ENCODE data around the gene HPCAL1.

HPCAL1 gene

GRCh38 chr2:10350761-10351160 is 48.1 kb downstream of the HPCAL1 start:
- Mint-ChIP-seq H3K4me3 (no peak overlapping the region), H3K36me3 (ENCODE audit: insufficient read depth) (peaks cover 2% of the 10 kb centered on the region), H3K4me1 (ENCODE audit: low read depth in 2 of 2) (peaks cover 29 to 47% of the 10 kb centered on the region in 2 donors), H3K9me3 (no peaks in the 10 kb centered on the region), H3K27me3 (no peaks in the 10 kb centered on the region), H3K27ac (no peak overlapping the region)
- no peak for DNase-seq
- no peak for ATAC-seq (replicated peaks)

DNA sequence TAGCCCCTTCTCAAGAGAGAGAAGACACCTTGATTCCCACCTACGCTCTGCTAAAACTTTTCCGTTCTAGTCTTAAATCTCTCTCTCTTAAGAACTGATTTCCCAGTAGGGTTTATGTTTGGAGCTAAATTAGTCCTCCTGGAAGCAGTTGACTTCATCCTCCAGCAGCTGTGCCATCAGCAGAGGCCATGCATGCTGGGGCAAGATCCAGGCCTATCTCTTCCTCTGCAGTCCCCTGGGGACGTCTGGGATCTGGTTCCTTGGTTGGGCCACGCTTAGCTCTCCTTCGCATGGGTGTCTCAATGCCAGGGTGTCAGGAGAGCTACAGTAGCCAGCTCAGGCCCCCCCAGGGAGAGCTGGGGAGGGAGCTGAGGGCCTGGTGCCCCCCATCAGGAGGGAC is 49.7 kb downstream of the HPCAL1 start:
- Mint-ChIP-seq H3K4me1 (ENCODE audit: low read depth in 2 of 2) (peaks cover 37 to 57% of the 10 kb centered on the region in 2 donors), H3K36me3 (ENCODE audit: insufficient read depth) (peaks cover 8% of the 10 kb centered on the region), H3K27me3 (no peaks in the 10 kb centered on the region), H3K9me3 (no peaks in the 10 kb centered on the region), H3K4me3 (no peak overlapping the region), H3K27ac (no peak overlapping the region)
- DNase-seq, result no peak
- ATAC-seq (replicated peaks), result no peak

DNA sequence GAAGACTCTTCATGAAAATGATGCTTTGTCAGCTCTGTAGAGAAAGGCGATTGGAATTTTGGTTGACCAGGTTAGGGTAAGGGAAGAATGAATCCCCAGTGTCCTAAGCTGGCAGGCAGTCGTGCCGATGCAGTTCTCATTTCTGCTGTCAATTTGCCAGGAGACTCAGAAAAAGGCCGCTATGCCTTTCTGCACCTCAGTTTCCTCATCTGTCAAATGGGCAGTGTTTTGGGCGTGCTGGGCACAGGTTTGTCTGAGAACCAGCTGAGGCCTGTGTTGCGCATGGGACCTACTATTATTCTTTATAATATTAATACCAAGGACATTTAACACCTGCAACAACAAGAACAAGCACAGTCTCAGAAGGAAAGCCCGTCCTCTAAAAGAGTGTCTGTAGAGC is 50.3 kb downstream of the HPCAL1 start:
- ATAC-seq (replicated peaks), result no peak
- peaks cover 40 to 61% of the 10 kb centered on the region in 2 donors for H3K4me1 Mint-ChIP-seq (ENCODE audit: low read depth in 2 of 2)
- H3K27me3 Mint-ChIP-seq, result no peaks in the 10 kb centered on the region
- H3K9me3 Mint-ChIP-seq, result no peaks in the 10 kb centered on the region
- no peak overlapping the region for H3K4me3 Mint-ChIP-seq
- peak overlapping the region; percentile 0 to 31 for H3K27ac Mint-ChIP-seq
- no peak for DNase-seq
- peaks cover 7% of the 10 kb centered on the region for H3K36me3 Mint-ChIP-seq (ENCODE audit: insufficient read depth)

DNA sequence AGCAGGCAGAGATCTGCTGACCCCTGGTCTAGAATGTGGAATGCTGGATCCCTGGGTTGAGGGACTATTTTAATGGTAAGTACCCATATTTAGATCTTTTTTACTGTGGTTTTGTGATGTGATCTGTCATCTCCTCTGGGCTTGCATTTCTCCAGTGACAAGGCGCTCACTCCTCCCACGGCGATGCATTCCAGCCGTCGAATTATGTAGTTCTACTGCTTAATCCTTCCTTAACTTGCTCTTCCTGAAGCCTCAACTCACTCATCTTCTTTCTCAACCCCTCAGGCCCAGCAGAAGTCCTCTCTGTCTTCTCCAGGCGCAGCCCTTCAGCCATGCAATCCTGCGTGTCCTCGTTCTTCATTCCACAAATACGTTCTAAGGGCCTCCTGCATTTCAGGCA is 51.2 kb downstream of the HPCAL1 start:
- no peaks in the 10 kb centered on the region for H3K27me3 Mint-ChIP-seq
- ATAC-seq (replicated peaks) (no peak), DNase-seq (no peak)
- H3K4me3 Mint-ChIP-seq, result no peak overlapping the region
- H3K4me1 Mint-ChIP-seq (ENCODE audit: low read depth in 2 of 2), result peaks cover 43 to 60% of the 10 kb centered on the region in 2 donors
- H3K27ac Mint-ChIP-seq, result peak overlapping the region in 1 of 2 donors; percentile 0
- peaks cover 7% of the 10 kb centered on the region for H3K36me3 Mint-ChIP-seq (ENCODE audit: insufficient read depth)
- no peaks in the 10 kb centered on the region for H3K9me3 Mint-ChIP-seq

- peaks cover 7% of the 10 kb centered on the region for H3K36me3 Mint-ChIP-seq (ENCODE audit: insufficient read depth)
- no peaks in the 10 kb centered on the region for H3K27me3 Mint-ChIP-seq
- no peaks in the 10 kb centered on the region for H3K9me3 Mint-ChIP-seq
- no peak for DNase-seq
- peaks cover 43 to 56% of the 10 kb centered on the region in 2 donors for H3K4me1 Mint-ChIP-seq (ENCODE audit: low read depth in 2 of 2)
- H3K4me3 Mint-ChIP-seq, result no peak overlapping the region
- no peak overlapping the region for H3K27ac Mint-ChIP-seq
- ATAC-seq (replicated peaks), result no peak
Observed at GRCh38 chr2:10354399-10354798, 51.7 kb downstream of the HPCAL1 start.

DNA sequence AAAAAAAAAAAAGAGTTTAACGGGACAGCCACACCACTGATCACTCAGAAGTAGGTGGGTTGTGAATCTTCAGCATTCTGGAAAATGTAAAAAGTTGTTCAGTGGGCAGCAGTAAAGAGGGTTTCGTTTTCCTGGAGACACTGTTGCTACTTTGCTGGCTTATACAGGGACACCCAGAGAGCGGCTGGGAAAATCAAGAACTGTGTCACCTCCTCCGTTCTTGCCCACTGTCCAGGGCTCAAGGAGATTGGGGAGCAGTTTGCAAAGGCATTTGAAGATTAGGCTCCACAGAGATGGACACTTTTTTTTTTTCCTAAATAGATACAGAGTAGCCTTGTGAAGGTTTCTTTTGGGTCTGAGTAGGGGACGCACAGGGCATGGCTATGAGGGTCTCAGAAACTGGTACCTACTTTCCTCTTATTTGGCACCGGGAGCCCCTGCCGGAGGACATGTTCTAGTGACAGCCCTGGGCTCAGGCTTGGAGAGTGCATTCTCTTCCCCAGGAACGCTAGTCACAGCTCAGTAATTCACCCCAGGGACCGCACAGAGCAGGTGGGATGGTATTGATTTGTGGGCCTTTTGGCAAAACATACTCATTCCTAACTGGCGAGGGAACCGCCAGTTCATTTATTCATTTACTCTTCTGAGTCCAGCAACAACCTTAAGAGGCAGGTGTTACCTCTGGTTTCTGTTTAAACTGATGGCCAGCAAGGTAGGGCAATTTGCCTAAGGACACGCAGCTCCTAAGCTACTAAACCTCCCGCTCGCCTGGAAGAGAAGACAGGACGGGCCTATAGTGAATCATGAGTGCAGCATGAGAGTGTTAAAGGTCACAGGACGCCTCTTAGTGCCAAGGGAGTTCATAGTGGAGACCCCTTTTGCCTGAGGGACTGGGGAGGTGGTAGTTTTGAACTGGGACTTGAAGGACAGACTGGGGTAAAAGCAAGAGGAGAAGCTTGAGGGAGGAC is 53.1 kb downstream of the HPCAL1 start:
- H3K4me1 Mint-ChIP-seq (ENCODE audit: low read depth in 2 of 2), result peaks cover 41 to 58% of the 10 kb centered on the region in 2 donors

GRCh38 chr2:10356439-10356811 is 53.7 kb downstream of the HPCAL1 start:
- Mint-ChIP-seq H3K4me1 (ENCODE audit: low read depth in 2 of 2) (peaks cover 36 to 54% of the 10 kb centered on the region in 2 donors), H3K36me3 (ENCODE audit: insufficient read depth) (peaks cover 9% of the 10 kb centered on the region), H3K4me3 (no peak overlapping the region), H3K9me3 (no peaks in the 10 kb centered on the region), H3K27ac (peak overlapping the region; percentile 59 to 84), H3K27me3 (no peaks in the 10 kb centered on the region)
- DNase-seq (peak in 1 of 3 experiments; percentile 13), ATAC-seq (replicated peaks) (peak; percentile 49)

More for the DNA sequence above, 53.1 kb downstream of the HPCAL1 start:
- Mint-ChIP-seq H3K27ac (peak overlapping the region in 1 of 2 donors; percentile 44), H3K36me3 (ENCODE audit: insufficient read depth) (peaks cover 9% of the 10 kb centered on the region), H3K9me3 (no peaks in the 10 kb centered on the region), H3K27me3 (no peaks in the 10 kb centered on the region), H3K4me3 (no peak overlapping the region)
- ATAC-seq (replicated peaks), result no peak
- DNase-seq, result no peak

GRCh38 chr2:10357193-10358169 is 54.8 kb downstream of the HPCAL1 start:
- ATAC-seq (replicated peaks) (no peak), DNase-seq (no peak)
- H3K4me3 Mint-ChIP-seq, result no peak overlapping the region
- peak overlapping the region in 1 of 2 donors; percentile 84 for H3K27ac Mint-ChIP-seq
- no peaks in the 10 kb centered on the region for H3K27me3 Mint-ChIP-seq
- peaks cover 35 to 43% of the 10 kb centered on the region in 2 donors for H3K4me1 Mint-ChIP-seq (ENCODE audit: low read depth in 2 of 2)
- H3K36me3 Mint-ChIP-seq (ENCODE audit: insufficient read depth), result peaks cover 9% of the 10 kb centered on the region
- no peaks in the 10 kb centered on the region for H3K9me3 Mint-ChIP-seq

- Mint-ChIP-seq H3K9me3 (no peaks in the 10 kb centered on the region), H3K4me1 (ENCODE audit: low read depth in 2 of 2) (peaks cover 36 to 37% of the 10 kb centered on the region in 2 donors), H3K36me3 (ENCODE audit: insufficient read depth) (peaks cover 9% of the 10 kb centered on the region), H3K27ac (no peak overlapping the region), H3K27me3 (no peaks in the 10 kb centered on the region), H3K4me3 (no peak overlapping the region)
- no peak for DNase-seq
- ATAC-seq (replicated peaks), result no peak
Observed at GRCh38 chr2:10359246-10359645, 56.5 kb downstream of the HPCAL1 start.

GRCh38 chr2:10359731-10360329 is 57.1 kb downstream of the HPCAL1 start:
- no peaks in the 10 kb centered on the region for H3K9me3 Mint-ChIP-seq
- H3K27ac Mint-ChIP-seq, result peak overlapping the region; percentile 30 to 82
- ATAC-seq (replicated peaks) (no peak), DNase-seq (no peak)
- H3K4me3 Mint-ChIP-seq, result no peak overlapping the region
- no peaks in the 10 kb centered on the region for H3K27me3 Mint-ChIP-seq
- H3K36me3 Mint-ChIP-seq (ENCODE audit: insufficient read depth), result peaks cover 9% of the 10 kb centered on the region
- peaks cover 35 to 36% of the 10 kb centered on the region in 2 donors for H3K4me1 Mint-ChIP-seq (ENCODE audit: low read depth in 2 of 2)

DNA sequence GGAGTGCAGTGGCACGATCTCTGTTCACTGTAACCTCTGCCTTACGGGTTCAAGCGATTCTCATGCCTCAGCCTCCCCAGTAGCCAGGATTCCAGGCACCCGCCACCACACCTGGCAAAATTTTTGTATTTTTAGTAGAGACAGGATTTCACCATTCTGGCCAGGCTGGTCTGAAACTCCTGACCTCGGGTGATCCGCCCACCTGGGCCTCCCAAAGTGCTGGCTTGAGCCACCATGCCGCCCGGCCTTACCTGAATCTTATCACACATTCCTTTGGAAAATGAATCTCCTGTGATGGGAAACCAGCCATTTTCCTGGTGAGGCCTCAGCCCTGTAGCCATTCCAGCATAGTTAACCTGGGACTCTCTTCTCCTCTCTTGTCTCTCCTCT is 57.8 kb downstream of the HPCAL1 start:
- peak overlapping the region in 1 of 2 donors; percentile 82 for H3K27ac Mint-ChIP-seq
- H3K36me3 Mint-ChIP-seq (ENCODE audit: insufficient read depth), result peaks cover 9% of the 10 kb centered on the region
- ATAC-seq (replicated peaks) (no peak), DNase-seq (no peak)
- H3K4me3 Mint-ChIP-seq, result no peak overlapping the region
- peaks cover 37 to 38% of the 10 kb centered on the region in 2 donors for H3K4me1 Mint-ChIP-seq (ENCODE audit: low read depth in 2 of 2)
- no peaks in the 10 kb centered on the region for H3K27me3 Mint-ChIP-seq
- no peaks in the 10 kb centered on the region for H3K9me3 Mint-ChIP-seq

DNA sequence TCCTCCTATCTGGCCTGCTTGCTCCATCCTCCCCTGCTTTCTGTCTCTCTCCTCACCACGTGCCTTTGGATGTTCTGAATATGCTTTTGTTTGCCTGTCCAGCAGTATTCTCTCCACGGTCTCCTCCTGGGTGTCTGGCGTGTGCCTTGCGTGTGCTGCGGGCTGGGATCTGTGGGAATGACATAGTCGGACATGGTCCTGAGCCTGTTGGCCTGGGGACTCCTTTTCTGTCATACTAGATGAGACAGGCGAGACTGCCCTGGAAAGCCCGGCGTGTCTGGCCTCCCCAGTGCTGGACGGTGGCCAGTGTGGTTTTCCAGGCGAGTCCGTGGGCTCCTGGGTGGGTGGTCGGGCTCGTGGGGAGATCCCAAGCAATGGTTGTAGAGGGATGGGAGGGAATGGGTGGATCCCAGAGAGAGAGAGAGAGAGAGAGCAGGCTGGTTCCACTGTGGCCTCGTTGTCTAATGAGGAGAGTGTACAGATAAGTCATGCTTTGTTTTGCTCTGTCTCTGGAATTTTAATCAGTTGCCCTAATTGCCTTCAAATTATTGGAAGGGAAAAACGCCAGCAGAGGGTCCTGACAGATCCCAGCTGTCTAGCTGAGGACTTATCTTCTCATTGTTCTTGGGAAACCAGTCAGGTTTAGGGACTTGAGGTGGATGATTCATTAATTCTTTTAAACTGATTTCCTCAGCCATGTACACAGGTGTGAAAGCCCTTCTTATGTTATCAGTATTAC is 58.3 kb downstream of the HPCAL1 start:
- no peak for ATAC-seq (replicated peaks)
- H3K4me3 Mint-ChIP-seq, result no peak overlapping the region
- H3K27me3 Mint-ChIP-seq, result no peaks in the 10 kb centered on the region
- no peaks in the 10 kb centered on the region for H3K9me3 Mint-ChIP-seq
- H3K27ac Mint-ChIP-seq, result no peak overlapping the region
- H3K4me1 Mint-ChIP-seq (ENCODE audit: low read depth in 2 of 2), result peaks cover 31 to 37% of the 10 kb centered on the region in 2 donors
- DNase-seq, result no peak
- H3K36me3 Mint-ChIP-seq (ENCODE audit: insufficient read depth), result peaks cover 9% of the 10 kb centered on the region
